HepG2 (cell line): ENCODE measurements around the gene IFIT1.

ENCODE experiments used
- ADNP ChIP-seq: sonication (generic); formaldehyde crosslinking; IDR thresholded peaks from 2 replicates; pipeline ENCODE4 v1.4.0; 2020; ENCODE audit warnings: missing genetic modification reagents
- CTCF ChIP-seq: sonication (generic); formaldehyde crosslinking; IDR thresholded peaks from 2 replicates; pipeline ENCODE4 v1.5.0; 2020; ENCODE audit warnings: mild to moderate bottlenecking, missing genetic modification reagents, moderate library complexity
- EP300 ChIP-seq, 3 experiments: sonication (generic) in 1 of 3; formaldehyde crosslinking in 1 of 3; IDR thresholded peaks; 2 replicates each; pipeline versions ENCODE4 v1.5.1 to v1.6.1; 2011 to 2020; ENCODE audit warnings: low read depth in 2 of 3, low read length in 2 of 3, borderline replicate concordance in 1 of 3, improper control_type of control experiment in 1 of 3, mild to moderate bottlenecking in 1 of 3, missing genetic modification reagents in 1 of 3, moderate library complexity in 1 of 3
- KDM5A ChIP-seq: fragments of 200-600 bp; sonication (generic); IDR thresholded peaks from 2 replicates; pipeline ENCODE4 v1.7.0; 2018; ENCODE audit warnings: antibody characterized with exemption, mild to moderate bottlenecking, low read length, borderline replicate concordance
- KMT2B ChIP-seq: IDR thresholded peaks from 2 replicates; pipeline ENCODE4 v1.6.1; 2016; ENCODE audit warnings: missing genetic modification reagents, missing compliant biosample characterization
- NR2F2 ChIP-seq: IDR thresholded peaks from 2 replicates; pipeline ENCODE4 v1.6.1; 2012; ENCODE audit warnings: low read depth, inconsistent platforms, borderline replicate concordance
- RAD51 ChIP-seq: fragments of 450-650 bp; IDR thresholded peaks from 2 replicates; pipeline ENCODE4 v1.6.1; 2016; ENCODE audit warnings: borderline replicate concordance
- SOX5 ChIP-seq: IDR thresholded peaks from 2 replicates; pipeline ENCODE4 v1.6.1; 2016; ENCODE audit warnings: borderline replicate concordance
- SP140L ChIP-seq: sonication (generic); formaldehyde crosslinking; IDR thresholded peaks from 2 replicates; pipeline ENCODE4 v1.4.0; 2020; ENCODE audit warnings: missing genetic modification reagents, borderline replicate concordance
- ZNF280D ChIP-seq: sonication (generic); formaldehyde crosslinking; IDR thresholded peaks from 2 replicates; pipeline ENCODE4 v1.5.1; 2020; ENCODE audit warnings: mild to moderate bottlenecking, missing genetic modification reagents
- ZSCAN12 ChIP-seq: sonication (generic); formaldehyde crosslinking; IDR thresholded peaks from 2 replicates; pipeline ENCODE4 v1.9.0; 2021; ENCODE audit warnings: mild to moderate bottlenecking, missing genetic modification reagents
- ZUFSP ChIP-seq: sonication (generic); formaldehyde crosslinking; IDR thresholded peaks from 2 replicates; pipeline ENCODE4 v1.9.0; 2021; ENCODE audit warnings: missing genetic modification reagents, mild to moderate bottlenecking, borderline replicate concordance

- TF ChIP-seq SP140L (CRISPR knock-in tag) = no peak
- peak; percentile 49 for TF ChIP-seq CTCF (CRISPR knock-in tag)
- no peak for TF ChIP-seq SOX5 (CRISPR knock-in tag)
- TF ChIP-seq KMT2B (CRISPR knock-in tag) = no peak
- no peak for TF ChIP-seq ADNP (CRISPR knock-in tag)
- no peak for TF ChIP-seq NR2F2
- no peak for TF ChIP-seq ZNF280D
- no peak for TF ChIP-seq RAD51
- TF ChIP-seq KDM5A = no peak
- no peak for TF ChIP-seq ZSCAN12
- TF ChIP-seq ZUFSP = no peak
- TF ChIP-seq EP300 (IDR thresholded peaks at IDR 0.05; ENCODE audit: low read depth in 2 of 2, low read length in 2 of 2) = no peak
- TF ChIP-seq EP300 (CRISPR knock-in tag; IDR thresholded peaks at IDR 0.05; ENCODE audit: borderline replicate concordance) = no peak
Measured at GRCh38 chr10:89369156-89370105, 23.0 kb upstream of the IFIT1 start.
